Measurements from ENCODE around the gene PGBD2.
"Not testable (repeated sequence)": the region's sequence is repeated elsewhere in the genome, so short reads cannot be mapped to it uniquely, and the experiment has no call there.

Gene PGBD2

DNA sequence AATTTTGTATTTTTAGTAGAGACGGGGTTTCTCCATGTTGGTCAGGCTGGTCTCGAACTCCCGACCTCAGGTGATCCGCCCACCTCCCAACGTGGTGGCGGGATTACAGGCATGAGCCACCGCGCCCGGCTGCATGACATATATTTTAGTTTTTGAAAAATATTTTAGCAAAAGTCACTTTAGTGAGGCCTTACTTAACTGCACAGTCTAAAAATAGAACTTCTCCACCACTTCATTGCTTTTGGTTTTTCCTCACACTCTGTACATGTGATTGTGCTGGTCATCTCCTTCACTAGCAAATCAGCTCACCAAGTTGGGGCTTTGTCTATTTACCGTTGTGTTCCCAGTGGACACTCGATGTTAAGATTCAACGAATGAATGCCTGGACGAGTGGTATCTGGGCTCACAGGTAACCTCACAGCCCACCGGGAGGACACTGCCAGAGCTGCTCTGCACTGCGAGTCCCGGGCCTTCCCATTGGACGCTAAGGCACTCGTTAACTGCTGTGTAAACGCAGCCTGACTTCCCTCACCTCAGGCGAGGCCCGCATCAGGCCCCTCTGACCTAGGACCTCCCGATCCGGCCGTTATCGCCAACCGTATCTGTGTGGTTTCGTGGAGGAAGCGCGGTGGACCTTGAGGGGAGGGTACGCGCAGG lies 33.2 kb upstream of the PGBD2 start:
- Histone ChIP-seq H3K9ac (ENCODE audit: low read length) (peak overlapping the region; percentile 79), H3K36me3 (ENCODE audit: control insufficient read depth, insufficient read depth, low read length) (no peaks in the 10 kb centered on the region), H3K4me1 (ENCODE audit: control insufficient read depth, insufficient read depth, low read length) (no peaks in the 10 kb centered on the region), H3K27me3 (ENCODE audit: control insufficient read depth, insufficient read depth, low read length) (no peaks in the 10 kb centered on the region), H3K4me3 (ENCODE audit: low read length) (peak overlapping the region; percentile 93), H3K27ac (ENCODE audit: low read depth, low read length) (peak overlapping the region; percentile 96)

DNA sequence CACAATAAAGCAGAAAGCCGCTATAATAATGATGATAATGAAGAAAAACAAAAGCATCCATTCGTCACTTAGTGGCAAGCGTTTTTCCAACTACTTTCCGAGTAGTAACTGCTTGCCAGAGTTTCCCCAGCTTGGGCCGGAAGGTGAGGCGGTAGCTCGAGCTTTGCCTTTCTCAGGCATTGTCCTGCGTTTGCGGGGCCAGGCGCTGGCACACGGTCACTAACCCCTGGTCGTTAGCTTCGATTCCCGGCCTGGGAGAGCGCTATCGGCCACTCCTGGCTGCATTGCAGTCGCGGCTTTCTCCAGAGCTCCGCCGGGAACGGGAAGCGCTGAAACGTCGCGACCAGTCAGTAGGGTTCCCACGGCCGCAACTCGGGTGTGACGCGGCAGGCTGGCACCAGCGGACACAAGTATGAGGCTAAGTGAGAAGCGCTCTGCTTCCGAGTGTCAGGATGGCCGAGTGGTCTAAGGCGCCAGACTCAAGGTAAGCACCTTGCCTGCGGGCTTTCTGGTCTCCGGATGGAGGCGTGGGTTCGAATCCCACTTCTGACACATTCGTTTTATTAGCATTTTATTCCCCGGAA lies 32.5 kb upstream of the PGBD2 start:
- Histone ChIP-seq H3K4me3 (ENCODE audit: low read length) (peak overlapping the region; percentile 93), H3K4me1 (ENCODE audit: control insufficient read depth, insufficient read depth, low read length) (no peaks in the 10 kb centered on the region), H3K36me3 (ENCODE audit: control insufficient read depth, insufficient read depth, low read length) (no peaks in the 10 kb centered on the region), H3K9ac (ENCODE audit: low read length) (peak overlapping the region; percentile 79), H3K27ac (ENCODE audit: low read depth, low read length) (peak overlapping the region; percentile 96), H3K27me3 (ENCODE audit: control insufficient read depth, insufficient read depth, low read length) (no peaks in the 10 kb centered on the region)

DNA sequence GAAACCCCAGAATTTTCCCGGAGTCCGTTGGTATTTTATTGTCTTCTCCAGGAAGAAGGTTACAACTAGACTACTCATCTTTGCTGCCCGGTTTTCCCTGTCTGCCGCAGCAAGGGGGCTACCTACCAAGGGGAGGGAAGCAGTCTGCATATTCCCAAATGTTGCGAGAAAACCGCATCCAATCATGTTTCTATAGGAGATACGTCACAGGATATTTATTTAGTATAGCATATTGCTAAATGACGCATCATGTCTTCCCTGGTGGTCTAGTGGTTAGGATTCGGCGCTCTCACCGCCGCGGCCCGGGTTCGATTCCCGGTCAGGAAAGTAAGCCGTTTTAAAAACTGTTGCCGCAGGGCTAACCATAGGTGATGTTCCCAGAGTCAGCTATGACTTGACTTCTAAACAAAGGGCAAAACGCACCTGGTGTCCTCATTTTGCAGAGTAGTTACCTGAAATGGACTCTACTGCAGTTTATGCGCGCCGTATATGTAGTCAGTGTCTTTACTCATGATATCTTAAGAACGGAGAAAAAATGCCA lies 32.0 kb upstream of the PGBD2 start:
- H3K4me3 ChIP-seq (ENCODE audit: low read length): peak overlapping the region; percentile 93
- no peaks in the 10 kb centered on the region for H3K4me1 ChIP-seq (ENCODE audit: control insufficient read depth, insufficient read depth, low read length)

DNA sequence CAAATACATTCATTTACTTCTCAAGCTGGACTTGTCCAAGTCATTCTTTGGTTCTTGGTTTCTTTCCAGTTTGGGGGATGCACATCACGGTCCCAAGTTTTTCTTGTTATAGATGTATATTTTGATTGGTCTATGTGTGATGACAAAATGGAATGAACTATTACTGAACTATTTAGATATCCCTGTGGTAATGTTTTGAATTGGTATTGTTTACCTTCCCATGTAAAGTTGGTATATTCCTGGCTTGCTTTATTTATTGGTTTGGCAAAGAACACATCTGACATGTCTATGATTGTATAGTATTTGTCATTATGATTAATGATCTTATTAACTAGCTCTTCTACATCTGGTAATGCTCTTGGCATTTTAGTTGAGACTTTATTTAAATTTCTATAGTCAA lies 24.8 kb upstream of the PGBD2 start:
- Histone ChIP-seq H3K27ac (ENCODE audit: low read depth, low read length) (no peak overlapping the region), H3K4me3 (ENCODE audit: low read length) (no peak overlapping the region), H3K4me1 (ENCODE audit: control insufficient read depth, insufficient read depth, low read length) (no peaks in the 10 kb centered on the region), H3K9ac (ENCODE audit: low read length) (no peak overlapping the region), H3K36me3 (ENCODE audit: control insufficient read depth, insufficient read depth, low read length) (no peaks in the 10 kb centered on the region), H3K27me3 (ENCODE audit: control insufficient read depth, insufficient read depth, low read length) (no peaks in the 10 kb centered on the region)

More for the DNA sequence above, 32.0 kb upstream of the PGBD2 start:
- Histone ChIP-seq H3K9ac (ENCODE audit: low read length) (peak overlapping the region; percentile 79), H3K27ac (ENCODE audit: low read depth, low read length) (peak overlapping the region; percentile 96), H3K36me3 (ENCODE audit: control insufficient read depth, insufficient read depth, low read length) (no peaks in the 10 kb centered on the region), H3K27me3 (ENCODE audit: control insufficient read depth, insufficient read depth, low read length) (no peaks in the 10 kb centered on the region)

DNA sequence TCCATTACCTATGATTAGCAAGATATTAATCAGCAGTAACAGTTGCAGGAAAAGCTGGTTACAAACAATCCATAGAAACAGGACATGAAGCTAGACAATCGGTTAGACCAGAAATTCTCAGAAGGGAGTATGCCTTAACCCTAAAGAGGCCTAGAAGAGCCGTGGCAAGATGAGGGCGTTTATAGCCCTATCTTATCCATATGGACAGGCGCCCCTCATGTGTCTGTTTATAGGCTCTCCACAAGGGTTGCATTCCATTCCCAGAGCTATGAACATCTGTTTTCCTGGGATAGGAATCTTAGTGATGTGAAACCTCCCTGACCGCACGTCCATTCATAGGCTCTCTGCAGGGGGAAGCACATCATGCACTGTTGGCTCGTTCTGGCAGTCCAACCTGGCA lies 23.6 kb upstream of the PGBD2 start:
- not testable (repeated sequence) for H3K27me3 ChIP-seq (ENCODE audit: control insufficient read depth, insufficient read depth, low read length); H3K9ac ChIP-seq (ENCODE audit: low read length); H3K27ac ChIP-seq (ENCODE audit: low read depth, low read length); H3K4me1 ChIP-seq (ENCODE audit: control insufficient read depth, insufficient read depth, low read length); H3K36me3 ChIP-seq (ENCODE audit: control insufficient read depth, insufficient read depth, low read length); H3K4me3 ChIP-seq (ENCODE audit: low read length)

DNA sequence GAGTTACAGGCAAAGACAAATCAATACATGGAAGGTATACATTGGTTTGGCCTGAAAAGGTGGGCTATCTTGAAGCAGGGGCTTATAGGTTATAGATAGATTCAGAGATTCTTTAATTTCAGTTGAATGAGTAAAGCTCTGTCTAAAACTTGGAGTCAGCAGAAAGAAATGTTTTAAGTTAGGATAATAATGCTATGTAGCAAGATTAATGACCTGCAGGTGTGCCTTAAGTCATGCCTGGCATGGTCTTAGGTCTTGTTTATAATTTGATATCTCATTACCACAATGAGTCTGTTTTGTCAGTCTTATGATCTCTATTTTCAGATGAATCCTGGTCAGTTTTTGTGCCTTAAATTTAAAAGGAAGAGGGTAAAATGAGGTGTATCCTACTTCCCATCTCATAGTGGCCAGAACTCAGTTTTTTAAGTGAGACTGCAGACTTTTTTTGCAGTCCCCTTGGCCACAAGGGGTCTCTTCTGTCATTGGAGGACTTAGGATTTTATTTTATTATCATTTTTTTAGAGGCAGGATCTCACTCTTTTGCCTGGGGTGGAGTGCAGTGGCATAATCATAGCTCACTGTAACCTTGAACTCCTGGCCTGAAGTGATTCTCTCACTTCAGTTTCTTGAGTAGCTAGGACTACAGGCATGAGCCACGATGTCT lies 21.3 kb upstream of the PGBD2 start:
- Histone ChIP-seq H3K4me3 (ENCODE audit: low read length) (no peak overlapping the region), H3K4me1 (ENCODE audit: control insufficient read depth, insufficient read depth, low read length) (no peaks in the 10 kb centered on the region)

DNA sequence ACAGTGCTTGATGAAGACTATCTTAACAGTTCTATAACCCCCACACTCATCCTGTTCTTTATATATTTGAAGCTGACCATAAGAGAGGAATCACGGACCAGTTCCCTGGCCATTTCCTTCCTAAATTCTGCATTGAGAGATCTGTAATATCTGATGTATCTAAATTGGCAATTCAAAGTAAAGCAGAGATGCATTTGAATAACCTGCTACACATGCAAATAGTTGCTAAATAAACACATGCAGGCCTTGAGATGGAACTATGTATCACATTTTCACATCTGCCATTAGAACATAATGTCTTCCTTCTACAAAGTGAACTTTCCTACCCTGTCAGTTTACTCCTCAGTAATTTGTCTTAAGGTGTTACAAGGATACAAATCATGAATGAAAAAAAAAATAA lies 20.4 kb upstream of the PGBD2 start:
- H3K4me3 ChIP-seq (ENCODE audit: low read length): no peak overlapping the region
- H3K36me3 ChIP-seq (ENCODE audit: control insufficient read depth, insufficient read depth, low read length): no peaks in the 10 kb centered on the region
- no peak overlapping the region for H3K9ac ChIP-seq (ENCODE audit: low read length)
- no peaks in the 10 kb centered on the region for H3K27me3 ChIP-seq (ENCODE audit: control insufficient read depth, insufficient read depth, low read length)
- H3K27ac ChIP-seq (ENCODE audit: low read depth, low read length): no peak overlapping the region
- H3K4me1 ChIP-seq (ENCODE audit: control insufficient read depth, insufficient read depth, low read length): no peaks in the 10 kb centered on the region

More for the DNA sequence above, 21.3 kb upstream of the PGBD2 start:
- no peaks in the 10 kb centered on the region for H3K36me3 ChIP-seq (ENCODE audit: control insufficient read depth, insufficient read depth, low read length)
- H3K27me3 ChIP-seq (ENCODE audit: control insufficient read depth, insufficient read depth, low read length): no peaks in the 10 kb centered on the region
- H3K27ac ChIP-seq (ENCODE audit: low read depth, low read length): no peak overlapping the region
- H3K9ac ChIP-seq (ENCODE audit: low read length): no peak overlapping the region

DNA sequence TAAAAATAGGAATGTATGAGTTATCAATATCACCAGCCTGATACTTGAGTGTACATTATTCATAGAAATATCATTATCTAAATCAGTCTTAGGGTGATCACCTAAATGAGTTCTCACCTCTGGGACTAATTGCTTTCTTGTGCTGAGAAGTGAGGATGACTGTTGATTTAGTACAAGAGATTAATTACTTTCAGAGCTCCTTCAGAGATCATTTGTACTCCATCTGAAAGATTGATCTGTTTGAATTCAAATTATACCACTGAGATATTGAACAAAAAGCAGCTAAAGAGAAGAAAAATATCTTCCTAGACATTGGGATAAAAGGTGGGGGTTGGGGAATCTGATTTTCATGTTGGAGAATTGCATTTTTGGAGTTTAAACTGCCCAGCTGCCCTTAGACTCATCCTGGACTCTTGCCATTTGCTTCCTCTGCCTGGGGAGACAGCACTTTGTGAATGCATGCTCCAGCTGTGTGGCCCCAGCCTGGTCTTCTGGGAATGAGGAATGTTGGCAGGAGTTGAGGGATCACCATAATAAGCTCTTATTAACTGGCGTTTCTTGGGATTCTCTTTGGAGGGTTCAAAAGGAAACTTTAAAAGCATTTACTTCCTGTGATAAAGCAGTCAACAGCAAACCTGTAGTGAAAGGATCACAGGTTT lies 19.7 kb upstream of the PGBD2 start:
- Histone ChIP-seq H3K4me1 (ENCODE audit: control insufficient read depth, insufficient read depth, low read length) (no peaks in the 10 kb centered on the region), H3K27ac (ENCODE audit: low read depth, low read length) (no peak overlapping the region), H3K36me3 (ENCODE audit: control insufficient read depth, insufficient read depth, low read length) (no peaks in the 10 kb centered on the region), H3K27me3 (ENCODE audit: control insufficient read depth, insufficient read depth, low read length) (no peaks in the 10 kb centered on the region), H3K9ac (ENCODE audit: low read length) (no peak overlapping the region), H3K4me3 (ENCODE audit: low read length) (no peak overlapping the region)

DNA sequence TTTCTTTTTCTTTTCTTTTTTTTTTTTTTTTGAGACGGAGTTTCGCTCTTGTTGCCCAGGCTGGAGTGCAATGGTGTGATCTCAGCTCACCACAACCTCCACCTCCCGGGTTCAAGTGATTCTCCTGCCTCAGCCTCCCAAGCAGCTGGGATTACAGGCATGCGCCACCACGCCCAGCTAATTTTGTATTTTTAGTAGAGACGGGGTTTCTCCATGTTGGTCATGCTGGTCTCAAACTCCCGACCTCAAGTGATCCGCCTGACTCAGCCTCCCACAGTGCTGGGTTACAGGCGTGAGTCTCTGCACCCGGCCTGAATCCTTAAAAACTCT lies 16.2 kb upstream of the PGBD2 start:
- H3K4me3 ChIP-seq (ENCODE audit: low read length); H3K27ac ChIP-seq (ENCODE audit: low read depth, low read length); H3K4me1 ChIP-seq (ENCODE audit: control insufficient read depth, insufficient read depth, low read length); H3K9ac ChIP-seq (ENCODE audit: low read length); H3K36me3 ChIP-seq (ENCODE audit: control insufficient read depth, insufficient read depth, low read length); H3K27me3 ChIP-seq (ENCODE audit: control insufficient read depth, insufficient read depth, low read length): not testable (repeated sequence)

DNA sequence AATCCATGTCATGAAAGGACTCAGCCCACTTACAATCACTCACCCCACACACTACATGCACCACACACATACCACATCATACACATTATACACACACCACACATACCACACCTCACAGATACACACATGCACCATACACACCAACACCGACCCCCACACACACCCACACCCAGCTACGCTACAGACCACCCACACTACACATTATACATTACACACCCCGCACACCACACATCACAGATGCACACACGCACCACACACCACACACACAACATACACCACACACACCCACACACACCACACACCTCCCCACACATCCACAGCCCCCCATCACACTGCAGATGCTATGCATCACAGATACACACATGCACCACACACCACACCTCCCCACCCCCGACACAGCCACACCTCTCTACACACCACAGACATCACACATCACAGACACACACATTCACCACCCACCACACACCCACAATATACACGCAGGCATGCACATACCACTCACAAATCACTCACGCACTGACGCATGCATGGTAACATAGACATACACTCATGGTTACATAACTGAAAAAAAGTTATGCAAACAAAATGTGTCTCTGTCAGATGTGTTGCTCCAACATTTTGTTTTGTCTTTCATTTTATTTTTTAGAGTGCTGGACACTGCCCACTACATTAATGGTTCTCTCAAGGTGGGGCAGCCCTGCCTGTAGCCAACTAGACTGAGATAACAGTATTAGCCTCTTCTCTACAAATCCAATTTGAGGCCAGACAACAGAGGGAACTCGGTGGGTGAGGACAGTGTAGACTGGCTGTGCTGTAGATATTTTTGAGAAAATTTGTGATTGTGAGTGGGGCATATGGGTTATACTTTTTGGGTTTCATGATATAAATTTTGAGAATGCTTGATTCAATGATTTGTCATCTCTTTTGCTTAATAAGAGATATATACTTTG lies 15.2 kb upstream of the PGBD2 start:
- Histone ChIP-seq H3K4me3 (ENCODE audit: low read length) (no peak overlapping the region), H3K27ac (ENCODE audit: low read depth, low read length) (no peak overlapping the region), H3K36me3 (ENCODE audit: control insufficient read depth, insufficient read depth, low read length) (no peaks in the 10 kb centered on the region), H3K4me1 (ENCODE audit: control insufficient read depth, insufficient read depth, low read length) (no peaks in the 10 kb centered on the region), H3K9ac (ENCODE audit: low read length) (no peak overlapping the region), H3K27me3 (ENCODE audit: control insufficient read depth, insufficient read depth, low read length) (no peaks in the 10 kb centered on the region)

DNA sequence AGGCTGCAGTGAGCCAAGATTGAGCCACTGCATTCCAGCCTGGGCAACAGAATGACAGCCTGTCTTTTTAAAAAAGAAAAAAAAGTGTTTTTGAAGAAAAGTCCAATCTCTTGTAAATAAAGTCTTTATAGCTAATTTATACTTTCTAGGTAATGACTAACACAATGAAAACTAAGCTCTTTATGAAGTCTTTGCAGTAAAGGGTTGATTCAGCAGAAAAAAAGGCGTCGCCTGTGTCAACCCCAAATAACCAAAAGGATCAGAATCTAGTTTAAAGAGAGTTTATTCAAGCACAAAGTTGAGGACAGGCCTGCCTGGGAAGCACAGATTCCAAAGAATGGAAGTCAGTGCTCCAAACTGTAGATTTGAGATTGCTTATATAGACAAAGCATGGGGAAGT lies 14.3 kb upstream of the PGBD2 start:
- Histone ChIP-seq H3K9ac (ENCODE audit: low read length) (no peak overlapping the region), H3K27ac (ENCODE audit: low read depth, low read length) (no peak overlapping the region), H3K27me3 (ENCODE audit: control insufficient read depth, insufficient read depth, low read length) (no peaks in the 10 kb centered on the region), H3K36me3 (ENCODE audit: control insufficient read depth, insufficient read depth, low read length) (no peaks in the 10 kb centered on the region), H3K4me1 (ENCODE audit: control insufficient read depth, insufficient read depth, low read length) (no peaks in the 10 kb centered on the region), H3K4me3 (ENCODE audit: low read length) (no peak overlapping the region)

DNA sequence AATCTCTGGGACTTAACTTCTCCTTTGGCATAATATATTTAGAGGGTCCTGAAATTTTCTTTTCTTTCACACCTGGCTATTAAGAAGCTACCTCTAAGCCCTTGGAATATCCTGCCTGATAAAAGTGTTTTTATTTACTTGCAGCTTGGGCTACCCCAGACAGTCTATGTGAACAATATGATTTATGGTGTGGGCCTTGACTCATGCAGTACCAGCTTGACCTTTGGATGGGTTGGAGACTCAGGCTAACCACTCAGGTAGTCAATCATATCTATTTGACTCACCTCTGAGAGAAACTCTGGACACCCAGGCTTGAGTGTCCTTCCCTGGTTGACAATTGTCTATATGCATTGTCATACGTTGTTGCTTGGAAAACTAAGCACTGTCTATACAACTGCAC lies 13.4 kb upstream of the PGBD2 start:
- Histone ChIP-seq H3K27me3 (ENCODE audit: control insufficient read depth, insufficient read depth, low read length) (no peaks in the 10 kb centered on the region), H3K4me3 (ENCODE audit: low read length) (no peak overlapping the region), H3K4me1 (ENCODE audit: control insufficient read depth, insufficient read depth, low read length) (no peaks in the 10 kb centered on the region), H3K36me3 (ENCODE audit: control insufficient read depth, insufficient read depth, low read length) (no peaks in the 10 kb centered on the region), H3K27ac (ENCODE audit: low read depth, low read length) (no peak overlapping the region), H3K9ac (ENCODE audit: low read length) (no peak overlapping the region)

All from rectal smooth muscle tissue (tissue), 1 donor.